ENCODE data around the gene SHC3.

- TF ChIP-seq POLR2A (IDR thresholded peaks at IDR 0.05; ENCODE audit: low read depth): no peak
- TF ChIP-seq, protein P1, sequence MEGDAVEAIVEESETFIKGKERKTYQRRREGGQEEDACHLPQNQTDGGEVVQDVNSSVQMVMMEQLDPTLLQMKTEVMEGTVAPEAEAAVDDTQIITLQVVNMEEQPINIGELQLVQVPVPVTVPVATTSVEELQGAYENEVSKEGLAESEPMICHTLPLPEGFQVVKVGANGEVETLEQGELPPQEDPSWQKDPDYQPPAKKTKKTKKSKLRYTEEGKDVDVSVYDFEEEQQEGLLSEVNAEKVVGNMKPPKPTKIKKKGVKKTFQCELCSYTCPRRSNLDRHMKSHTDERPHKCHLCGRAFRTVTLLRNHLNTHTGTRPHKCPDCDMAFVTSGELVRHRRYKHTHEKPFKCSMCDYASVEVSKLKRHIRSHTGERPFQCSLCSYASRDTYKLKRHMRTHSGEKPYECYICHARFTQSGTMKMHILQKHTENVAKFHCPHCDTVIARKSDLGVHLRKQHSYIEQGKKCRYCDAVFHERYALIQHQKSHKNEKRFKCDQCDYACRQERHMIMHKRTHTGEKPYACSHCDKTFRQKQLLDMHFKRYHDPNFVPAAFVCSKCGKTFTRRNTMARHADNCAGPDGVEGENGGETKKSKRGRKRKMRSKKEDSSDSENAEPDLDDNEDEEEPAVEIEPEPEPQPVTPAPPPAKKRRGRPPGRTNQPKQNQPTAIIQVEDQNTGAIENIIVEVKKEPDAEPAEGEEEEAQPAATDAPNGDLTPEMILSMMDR (IDR thresholded peaks at IDR 0.05): no peak
Measured at GRCh38 chr9:89071591-89071990, 107.0 kb downstream of the SHC3 start.
